ENCODE results near the gene DRC1.

DRC1 gene

DNA sequence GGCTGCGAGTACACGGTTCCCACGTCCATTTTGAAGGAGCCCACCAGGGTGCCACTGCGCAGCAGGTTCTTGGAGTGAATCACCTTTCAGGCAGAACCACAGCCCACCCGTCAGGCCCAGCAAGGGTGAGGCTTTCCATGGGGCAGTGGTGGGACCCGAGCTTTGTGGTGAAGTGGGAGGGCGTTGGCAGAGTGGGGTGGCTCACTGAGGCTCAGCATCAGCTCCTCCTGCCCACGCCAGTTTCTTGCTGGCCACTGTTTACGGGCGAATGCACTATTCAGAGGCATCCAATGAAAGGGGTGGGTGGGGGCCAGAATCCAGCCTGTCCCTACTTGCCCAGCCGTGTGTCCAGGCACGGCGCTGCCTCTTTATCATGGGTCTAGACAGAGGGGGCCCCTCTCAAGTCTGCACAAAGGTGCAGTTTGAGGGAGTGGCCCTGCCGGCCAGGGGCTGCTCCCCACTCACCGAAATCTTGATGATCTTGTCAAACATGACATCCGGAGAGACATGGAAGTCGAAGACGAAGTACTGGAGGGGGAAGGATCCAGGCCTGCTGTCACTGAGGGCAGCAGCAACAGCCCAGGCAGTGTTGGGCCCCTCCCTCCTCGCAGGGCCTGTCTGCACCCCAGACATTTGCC, 87.6 kb downstream of the DRC1 start:
- TF ChIP-seq, protein P1, sequence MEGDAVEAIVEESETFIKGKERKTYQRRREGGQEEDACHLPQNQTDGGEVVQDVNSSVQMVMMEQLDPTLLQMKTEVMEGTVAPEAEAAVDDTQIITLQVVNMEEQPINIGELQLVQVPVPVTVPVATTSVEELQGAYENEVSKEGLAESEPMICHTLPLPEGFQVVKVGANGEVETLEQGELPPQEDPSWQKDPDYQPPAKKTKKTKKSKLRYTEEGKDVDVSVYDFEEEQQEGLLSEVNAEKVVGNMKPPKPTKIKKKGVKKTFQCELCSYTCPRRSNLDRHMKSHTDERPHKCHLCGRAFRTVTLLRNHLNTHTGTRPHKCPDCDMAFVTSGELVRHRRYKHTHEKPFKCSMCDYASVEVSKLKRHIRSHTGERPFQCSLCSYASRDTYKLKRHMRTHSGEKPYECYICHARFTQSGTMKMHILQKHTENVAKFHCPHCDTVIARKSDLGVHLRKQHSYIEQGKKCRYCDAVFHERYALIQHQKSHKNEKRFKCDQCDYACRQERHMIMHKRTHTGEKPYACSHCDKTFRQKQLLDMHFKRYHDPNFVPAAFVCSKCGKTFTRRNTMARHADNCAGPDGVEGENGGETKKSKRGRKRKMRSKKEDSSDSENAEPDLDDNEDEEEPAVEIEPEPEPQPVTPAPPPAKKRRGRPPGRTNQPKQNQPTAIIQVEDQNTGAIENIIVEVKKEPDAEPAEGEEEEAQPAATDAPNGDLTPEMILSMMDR (conservative IDR thresholded peaks at IDR 0.05; ENCODE audit: control insufficient read depth, insufficient read depth, low read depth, low read length): no peak
- H3K4me3 ChIP-seq (ENCODE audit: control insufficient read depth, low read depth, low read length): no peak overlapping the region
- no peak for DNase-seq (ENCODE audit: low read depth)

DNA sequence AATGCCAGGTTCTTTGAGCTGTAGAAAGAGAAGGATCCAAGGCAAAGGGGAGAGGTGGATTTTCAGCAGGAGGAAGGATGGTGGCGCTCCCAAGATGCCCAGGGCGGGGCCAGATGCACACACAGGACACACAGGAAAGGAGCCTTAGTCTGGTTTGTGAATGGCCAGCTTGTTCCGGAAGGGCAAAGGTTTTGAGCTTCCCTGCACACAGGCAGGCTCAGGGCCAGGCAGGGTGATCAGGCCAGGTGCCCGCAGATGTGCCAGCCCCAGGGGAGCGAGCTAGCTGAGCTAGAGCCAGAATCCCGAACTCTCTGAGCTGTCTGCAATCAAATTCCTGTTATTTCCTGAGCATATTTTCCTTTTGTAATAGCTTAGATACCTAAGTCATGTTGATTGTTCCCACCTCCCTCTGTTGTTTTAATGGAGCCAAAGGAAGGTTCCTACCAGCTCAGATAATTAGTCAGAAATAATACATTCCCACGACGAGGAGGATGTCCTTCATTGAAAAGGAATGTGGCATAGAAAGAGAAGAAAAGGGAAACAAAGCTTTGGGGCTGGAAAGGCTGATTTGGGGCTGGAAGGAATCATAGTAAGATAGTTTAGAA, 89.9 kb downstream of the DRC1 start:
- H3K4me3 ChIP-seq (ENCODE audit: control insufficient read depth, low read depth, low read length): no peak overlapping the region
- no peak for DNase-seq (ENCODE audit: low read depth)
- TF ChIP-seq, protein P1 (conservative IDR thresholded peaks at IDR 0.05; ENCODE audit: control insufficient read depth, insufficient read depth, low read depth, low read length): no peak

DNA sequence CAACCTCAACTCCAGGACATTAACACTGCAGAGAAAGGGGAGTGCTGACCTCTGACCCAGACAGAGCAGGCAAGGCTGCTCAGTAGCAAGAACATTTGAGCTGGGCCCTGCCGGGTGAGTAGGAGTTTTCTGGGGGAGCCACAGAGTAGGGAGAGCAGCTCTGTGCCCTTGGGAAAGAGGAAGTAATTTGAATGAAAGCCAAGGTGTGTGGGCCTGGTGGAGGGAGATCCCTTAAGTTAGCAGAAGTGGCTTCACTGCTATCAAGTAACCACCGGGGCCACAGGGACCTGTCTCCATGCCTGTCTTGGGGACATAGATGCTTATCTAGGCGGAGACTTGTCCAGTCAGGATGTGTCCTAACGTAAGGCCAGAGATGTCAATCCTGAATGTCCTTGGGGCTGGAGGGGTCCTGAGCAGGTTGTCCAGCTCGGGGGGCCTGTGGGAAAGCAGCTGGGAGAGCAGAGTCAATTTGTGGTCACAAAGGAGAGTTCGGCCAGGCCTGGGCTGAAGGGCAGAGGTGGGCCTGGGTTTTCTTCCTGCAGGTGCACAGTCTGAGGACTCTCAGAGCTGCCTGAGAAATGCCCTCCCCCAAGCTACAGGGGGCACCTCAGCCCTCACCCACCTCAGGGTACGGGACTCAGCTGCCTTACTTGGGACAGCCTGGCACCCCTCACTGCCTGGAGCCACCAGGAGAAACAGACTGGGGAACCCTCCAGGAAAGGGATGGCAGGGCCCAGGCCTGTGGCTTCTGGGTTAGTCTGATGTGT, 91.2 kb downstream of the DRC1 start:
- TF ChIP-seq, protein P1 (conservative IDR thresholded peaks at IDR 0.05; ENCODE audit: control insufficient read depth, insufficient read depth, low read depth, low read length): no peak
- H3K4me3 ChIP-seq (ENCODE audit: control insufficient read depth, low read depth, low read length): no peak overlapping the region
- no peak for DNase-seq (ENCODE audit: low read depth)

DNA sequence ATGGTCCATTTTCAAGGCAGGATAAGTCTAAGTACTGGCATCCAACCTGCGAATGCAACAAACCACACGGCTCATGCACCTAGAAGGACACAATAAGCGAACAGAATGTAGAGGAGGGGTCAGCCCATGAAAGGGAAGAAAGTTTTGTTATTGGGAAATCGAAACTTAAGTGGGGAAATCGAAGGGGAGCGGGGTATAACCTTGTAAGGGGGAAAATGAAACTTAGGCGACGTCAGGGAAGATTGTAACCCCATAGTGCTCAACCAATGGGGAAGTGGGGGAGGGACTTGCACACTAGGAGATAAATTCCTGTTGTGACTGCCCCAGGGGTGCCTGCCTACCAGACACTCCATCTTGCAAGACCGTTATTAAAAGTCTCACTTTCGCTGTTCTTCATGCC, 91.8 kb downstream of the DRC1 start:
- no peak overlapping the region for H3K4me3 ChIP-seq (ENCODE audit: control insufficient read depth, low read depth, low read length)
- DNase-seq (ENCODE audit: low read depth): no peak
- TF ChIP-seq, protein P1 (conservative IDR thresholded peaks at IDR 0.05; ENCODE audit: control insufficient read depth, insufficient read depth, low read depth, low read length): no peak

DNA sequence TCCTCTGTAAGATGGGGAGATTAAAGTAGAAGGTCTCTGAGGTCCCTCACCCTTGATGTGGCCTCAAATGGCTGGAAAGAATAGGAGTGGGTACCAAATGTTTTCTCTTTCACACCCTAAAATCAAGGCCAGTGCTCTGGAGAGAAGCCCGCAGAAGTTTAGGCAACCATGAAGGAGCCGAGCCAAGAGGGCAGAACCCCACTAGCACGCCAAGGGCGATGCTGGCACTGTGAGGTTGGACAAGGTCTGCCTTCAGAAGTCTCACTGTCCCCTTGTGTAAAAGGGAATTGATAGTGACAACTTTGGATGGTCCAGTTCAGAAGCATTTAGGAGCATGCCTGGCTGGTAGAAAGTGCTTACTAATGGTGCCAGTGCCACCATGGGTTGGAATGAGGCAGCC, 92.5 kb downstream of the DRC1 start:
- no peak overlapping the region for H3K4me3 ChIP-seq (ENCODE audit: control insufficient read depth, low read depth, low read length)
- TF ChIP-seq, protein P1 (conservative IDR thresholded peaks at IDR 0.05; ENCODE audit: control insufficient read depth, insufficient read depth, low read depth, low read length): no peak
- DNase-seq (ENCODE audit: low read depth): no peak

DNA sequence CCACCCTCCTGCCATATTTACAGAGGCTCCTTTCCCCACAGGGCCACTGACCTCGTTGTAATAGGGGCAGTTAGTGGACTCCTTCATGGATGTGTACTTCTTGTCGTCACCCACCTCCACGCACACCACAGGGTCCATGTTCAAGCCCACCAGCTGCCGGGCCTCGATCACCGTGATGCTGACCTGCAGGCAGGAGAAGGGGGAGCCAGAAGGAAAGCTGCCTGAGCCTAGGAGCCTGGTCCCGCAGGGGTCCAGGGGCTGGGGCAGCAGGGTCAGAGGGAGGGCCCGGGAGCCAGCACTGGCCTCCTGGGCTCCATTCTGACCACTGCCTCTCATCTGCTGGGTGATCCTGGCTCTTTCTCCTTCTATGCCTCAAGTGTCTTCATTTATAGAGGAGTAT, 93.2 kb downstream of the DRC1 start:
- TF ChIP-seq, protein P1 (conservative IDR thresholded peaks at IDR 0.05; ENCODE audit: control insufficient read depth, insufficient read depth, low read depth, low read length): no peak
- no peak for DNase-seq (ENCODE audit: low read depth)
- no peak overlapping the region for H3K4me3 ChIP-seq (ENCODE audit: control insufficient read depth, low read depth, low read length)
